Left lobe of liver (tissue), 2 donors: ENCODE measurements around the gene DTX1. TPM values are rescaled to one million over a fixed set of nuclear protein-coding genes. Genes with fewer than 3 reads are reported as not detected.
A peak's percentile ranks its signal among the peaks of the same experiment; 100 is the strongest.
"Not testable (repeated sequence)": the region's sequence is repeated elsewhere in the genome, so short reads cannot be mapped to it uniquely, and the experiment has no call there.

Experiments
- ATAC-seq: fragments of 200-7000 bp; cut with Tn5 transposase; one replicate; pipeline ENCODE4 v1.9.1; 2020; ENCODE audit warnings: mild to moderate bottlenecking, moderate library complexity
- DNase-seq: peaks from one replicate; pipeline ENCODE4 v3.0.0-alpha.2; 2020; ENCODE audit warnings: low spot score
- total RNA-seq: library from RNA; stranded (reverse); gene quantifications from one replicate; pipeline ENCODE4 v1.2.1, GENCODE V29; 2021
- donor health status: DM: no; HTN: no; CAD: no; lungs with moderate emphysema.
- donor health status: DM: no; HTN: yes; CAD: no.

Gene DTX1
- total RNA-seq, 1 donor from 2014 or later = 24.5 TPM

- ATAC-seq (no peak), DNase-seq (no peak)
Measured at GRCh38 chr12:113134521-113134951, 78.0 kb downstream of the DTX1 start.

- DNase-seq (no peak), ATAC-seq (peak; percentile 87)
Measured at GRCh38 chr12:113135178-113136127, 78.9 kb downstream of the DTX1 start, which contains the start of gene RASAL1. Gene RASAL1 (minus strand): TSS chr12:113135761. CDS start chr12:113135462, 299 bp downstream.

- ATAC-seq (peak; percentile 25), DNase-seq (no peak)
Measured at GRCh38 chr12:113136128-113136989, 79.8 kb downstream of the DTX1 start.

GRCh38 chr12:113136990-113137511 lies 80.5 kb downstream of the DTX1 start:
- ATAC-seq = no peak
- no peak for DNase-seq

- no peak for ATAC-seq
- no peak for DNase-seq
Measured at GRCh38 chr12:113137861-113138783, 81.6 kb downstream of the DTX1 start.

- DNase-seq = no peak
- no peak for ATAC-seq
Measured at GRCh38 chr12:113138826-113139225, 82.3 kb downstream of the DTX1 start.

- DNase-seq = no peak
- no peak for ATAC-seq
Measured at GRCh38 chr12:113140706-113141105, 84.2 kb downstream of the DTX1 start.

- ATAC-seq, DNase-seq: not testable (repeated sequence)
Measured at GRCh38 chr12:113141716-113142115, 85.2 kb downstream of the DTX1 start.

- ATAC-seq (peak; percentile 54), DNase-seq (no peak)
Measured at GRCh38 chr12:113142173-113142885, 85.8 kb downstream of the DTX1 start.

GRCh38 chr12:113142886-113143332 lies 86.4 kb downstream of the DTX1 start:
- ATAC-seq = peak; percentile 38
- no peak for DNase-seq

GRCh38 chr12:113143959-113144358 lies 87.4 kb downstream of the DTX1 start:
- ATAC-seq = no peak

GRCh38 chr12:113144806-113145205 lies 88.3 kb downstream of the DTX1 start:
- ATAC-seq = no peak
- no peak for DNase-seq

More at GRCh38 chr12:113143959-113144358, 87.4 kb downstream of the DTX1 start:
- no peak for DNase-seq

GRCh38 chr12:113145720-113146551 lies 89.4 kb downstream of the DTX1 start:
- no peak for DNase-seq
- ATAC-seq = peak; percentile 38

GRCh38 chr12:113146999-113147398 lies 90.5 kb downstream of the DTX1 start:
- DNase-seq = no peak
- ATAC-seq = no peak
